RWPE1 (cell line): ENCODE results near the gene GPHN.
A peak's percentile ranks its signal among the peaks of the same experiment; 100 is the strongest.

ENCODE experiments used
- CTCF ChIA-PET: fragments of 350-600 bp; sonication (Branson Sonifier 250); formaldehyde crosslinking; extraction: SDS; loops from one replicate; lab custom pipeline; 2021; lab: Yijun Ruan, JAX
- POLR2A ChIA-PET: fragments of 400-600 bp; formaldehyde crosslinking; extraction: SDS; loops from one replicate; lab custom pipeline; 2020; ENCODE audit warnings: antibody characterized with exemption; ENCODE audit not compliant: low non-redundant PET; lab: Yijun Ruan, JAX
- DNase-seq: peaks from one replicate; pipeline ENCODE4 v3.0.0; 2012; ENCODE audit warnings: low spot score
- H3K27ac ChIP-seq: fragments of 450-650 bp; 2 replicates; pipeline ENCODE4 v1.5.1; 2017
- CTCF ChIP-seq: fragments of 450-650 bp; conservative IDR thresholded peaks from 2 replicates; pipeline ENCODE4 v1.5.1; 2017; ENCODE audit warnings: low read depth, mild to moderate bottlenecking

The GPHN gene

GRCh38 chr14:66507722-66508546 is at the start of gene GPHN:
GPHN (plus strand) TSS chr14:66508147.
- POLR2A ChIA-PET = interaction anchor here (0.5 kb wide), 1 partner anchor 31 kb away, joined by 3 read pairs; no protein-coding TSS in a partner anchor
- CTCF ChIA-PET = interaction anchor here (0.5 kb wide), 1 partner anchor 656 kb away, joined by 3 read pairs; no protein-coding TSS in a partner anchor
- no peak for TF ChIP-seq CTCF
- peak within 1 kb of the TSS; percentile 97 for H3K27ac ChIP-seq
- peak; percentile 94 for DNase-seq

GRCh38 chr14:66459603-66460002 is 48.3 kb upstream of the GPHN start:
- TF ChIP-seq CTCF = no peak
- no peak for DNase-seq
- POLR2A ChIA-PET = no interaction called here
- no peak overlapping the region for H3K27ac ChIP-seq
- CTCF ChIA-PET = no interaction called here

- TF ChIP-seq CTCF = no peak
- ChIA-PET POLR2A (no interaction called here), CTCF (no interaction called here)
- no peak for DNase-seq
- H3K27ac ChIP-seq = no peak overlapping the region
Observed at GRCh38 chr14:66464261-66464660, 43.7 kb upstream of the GPHN start.

GRCh38 chr14:66468778-66469367 is 39.1 kb upstream of the GPHN start:
- no peak for TF ChIP-seq CTCF
- no peak for DNase-seq
- H3K27ac ChIP-seq = no peak overlapping the region
- ChIA-PET CTCF (no interaction called here), POLR2A (no interaction called here)

GRCh38 chr14:66471584-66471983 is 36.4 kb upstream of the GPHN start:
- CTCF ChIA-PET = interaction anchor here (0.7 kb wide), 1 partner anchor 67 kb away, joined by 3 read pairs; no protein-coding TSS in a partner anchor
- POLR2A ChIA-PET = no interaction called here
- no peak for TF ChIP-seq CTCF

GRCh38 chr14:66472251-66472650 is 35.7 kb upstream of the GPHN start:
- no peak overlapping the region for H3K27ac ChIP-seq
- no peak for TF ChIP-seq CTCF
- ChIA-PET CTCF (interaction anchor here (0.6 to 0.7 kb wide), 3 partner anchors 62 to 123 kb away, joined by 3 to 4 read pairs (median 3); no protein-coding TSS in a partner anchor), POLR2A (no interaction called here)
- DNase-seq = no peak

More at GRCh38 chr14:66471584-66471983, 36.4 kb upstream of the GPHN start:
- DNase-seq = no peak
- H3K27ac ChIP-seq = no peak overlapping the region
